K562 treated with DMSO at 1 percent for 4 hours (cell line): Measurements from ENCODE around the gene ZNF711. TPM values are rescaled to one million over a fixed set of nuclear protein-coding genes. Genes with fewer than 3 reads are reported as not detected.

Source experiments
- total RNA-seq: library from RNA; unstranded; fragments of 300-600 nt; gene quantifications from 2 replicates; pipeline ENCODE4 v1.2.3, GENCODE V29; 2022; ENCODE audit not compliant: insufficient read depth

Gene ZNF711
- total RNA-seq, result 4.1 and 6.4 TPM in 2 replicates

GRCh38 chrX:85243761-85244449 lies at the start of gene ZNF711, which contains the start of gene SATL1:
TSS of gene ZNF711 (plus strand) at chrX:85243991. CDS start at chrX:85247573, 3,582 bp downstream.
TSS of gene SATL1 (minus strand) at chrX:85243779. CDS start at chrX:85108968, 134,811 bp downstream.

Other genes with a start within 250 kb of the ZNF711 start
- 7.4 and 8.0 TPM in 2 replicates for gene APOOL, start 240.1 kb upstream of the ZNF711 start, total RNA-seq
- not detected in 2 replicates for gene SATL1, start 212 bp upstream of the ZNF711 start, total RNA-seq
- not detected in 2 replicates for gene POF1B, start 135.7 kb downstream of the ZNF711 start, total RNA-seq